HTR-8/SVneo (cell line): Measurements from ENCODE around the gene WNT7B.

Experiments used
- DNase-seq: peaks from one replicate; pipeline ENCODE4 v3.0.0; 2011; ENCODE audit warnings: low spot score, mixed read lengths; ENCODE audit not compliant: insufficient read length
- FAIRE-seq: peaks from 2 replicates; lab custom pipeline; 2011; peaks lifted over from hg19 to GRCh38; lab: Jason Lieb, UNC

The WNT7B gene

GRCh38 chr22:45962434-45962718, 14.6 kb downstream of the WNT7B start:
- no peak for FAIRE-seq
- no peak for DNase-seq

- no peak for DNase-seq
- no peak for FAIRE-seq
Observed at GRCh38 chr22:45961679-45962433, 15.1 kb downstream of the WNT7B start.

- DNase-seq (peak; percentile 61), FAIRE-seq (no peak)
Observed at GRCh38 chr22:45960477-45961386, 16.2 kb downstream of the WNT7B start.

- DNase-seq (no peak), FAIRE-seq (no peak)
Observed at GRCh38 chr22:45959719-45960476, 17.1 kb downstream of the WNT7B start.

- peak; percentile 57 for FAIRE-seq
Observed at GRCh38 chr22:45958971-45959370, 18.0 kb downstream of the WNT7B start.

GRCh38 chr22:45957826-45958225, 19.1 kb downstream of the WNT7B start:
- no peak for FAIRE-seq

More at GRCh38 chr22:45958971-45959370, 18.0 kb downstream of the WNT7B start:
- DNase-seq, result no peak

GRCh38 chr22:45953178-45953577, 23.8 kb downstream of the WNT7B start:
- FAIRE-seq, result no peak

More at GRCh38 chr22:45957826-45958225, 19.1 kb downstream of the WNT7B start:
- no peak for DNase-seq

GRCh38 chr22:45952553-45952952, 24.4 kb downstream of the WNT7B start:
- no peak for FAIRE-seq

More at GRCh38 chr22:45953178-45953577, 23.8 kb downstream of the WNT7B start:
- DNase-seq, result no peak

GRCh38 chr22:45952151-45952550, 24.8 kb downstream of the WNT7B start:
- DNase-seq (no peak), FAIRE-seq (no peak)

More at GRCh38 chr22:45952553-45952952, 24.4 kb downstream of the WNT7B start:
- no peak for DNase-seq

- FAIRE-seq, result no peak
- DNase-seq, result no peak
Observed at GRCh38 chr22:45949891-45950290, 27.1 kb downstream of the WNT7B start.

GRCh38 chr22:45949258-45949870, 27.6 kb downstream of the WNT7B start:
- DNase-seq (no peak), FAIRE-seq (no peak)

- DNase-seq (no peak), FAIRE-seq (no peak)
Observed at GRCh38 chr22:45948081-45948648, 28.8 kb downstream of the WNT7B start.

GRCh38 chr22:45946805-45947600, 30.0 kb downstream of the WNT7B start:
- DNase-seq (no peak), FAIRE-seq (no peak)

- DNase-seq, result no peak
Observed at GRCh38 chr22:45945621-45946106, 31.3 kb downstream of the WNT7B start.

GRCh38 chr22:45942787-45943493, 34.0 kb downstream of the WNT7B start:
- DNase-seq, result no peak
- peak; percentile 97 for FAIRE-seq

More at GRCh38 chr22:45945621-45946106, 31.3 kb downstream of the WNT7B start:
- FAIRE-seq, result no peak

GRCh38 chr22:45942344-45942743, 34.6 kb downstream of the WNT7B start:
- FAIRE-seq, result no peak

GRCh38 chr22:45938913-45939312, 38.0 kb downstream of the WNT7B start:
- no peak for DNase-seq
- FAIRE-seq, result no peak

More at GRCh38 chr22:45942344-45942743, 34.6 kb downstream of the WNT7B start:
- no peak for DNase-seq

- no peak for DNase-seq
- FAIRE-seq, result no peak
Observed at GRCh38 chr22:45937960-45938359, 39.0 kb downstream of the WNT7B start.
